Measurements from ENCODE around the gene USP20. TPM values are rescaled to one million over a fixed set of nuclear protein-coding genes. Genes with fewer than 3 reads are reported as not detected.

USP20 gene
- polyA plus RNA-seq, 1 of the 3 experiments (the other 2 are of a cell fraction) = 22.5 TPM

DNA sequence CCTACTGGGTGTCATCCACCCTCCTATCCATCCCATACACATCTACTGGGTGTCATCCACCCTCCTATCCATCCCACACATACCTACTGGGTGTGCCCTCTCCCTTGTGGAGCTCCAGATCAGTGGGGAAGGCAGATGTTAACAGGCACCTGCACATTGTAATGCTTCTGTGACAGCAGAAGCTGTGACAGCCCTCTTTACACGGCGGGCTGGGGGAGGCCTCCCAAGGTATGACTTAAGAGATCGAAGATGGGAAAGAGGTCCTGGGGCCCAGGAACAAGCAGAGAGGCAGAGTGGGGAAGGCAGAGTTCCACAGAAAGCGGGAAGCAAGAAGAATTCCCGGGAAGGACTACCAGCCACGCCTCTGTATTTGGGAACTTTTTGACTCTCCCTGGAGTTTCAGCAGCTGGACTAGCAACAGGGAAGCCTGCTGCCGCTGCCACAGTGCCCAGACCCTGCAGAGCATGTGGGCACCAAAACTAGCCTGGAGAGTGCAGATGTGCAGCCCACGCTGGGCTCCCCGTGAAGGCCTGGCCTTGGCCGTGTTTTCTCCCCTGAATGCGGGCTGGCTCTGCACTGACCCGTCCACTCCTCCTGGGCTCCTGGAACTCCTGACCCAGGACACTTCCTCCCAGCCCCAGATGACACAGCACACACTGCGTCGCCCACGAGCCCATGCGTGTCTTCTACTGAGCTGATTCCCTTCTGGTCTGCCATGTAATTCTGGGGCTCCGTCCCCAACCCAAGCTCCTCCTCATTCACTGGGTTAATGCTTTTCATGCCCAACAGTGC is 20.6 kb upstream of the USP20 start:
- H3K9me3 ChIP-seq = no peaks in the 10 kb centered on the region
- WGBS (ENCODE audit: low lambda C conversion rate) = 89% methylated on average over 15 of the region's 17 CpGs
- CTCF ChIA-PET = no interaction called here
- peaks cover 28 to 66% of the 10 kb centered on the region in 2 experiments for H3K36me3 ChIP-seq (replicated peaks in 1 of 2; ENCODE audit: control insufficient read depth in 1 of 2, insufficient read depth in 2 of 2, low read length in 1 of 2)
- H4K20me1 ChIP-seq (ENCODE audit: insufficient read depth) = no peaks in the 10 kb centered on the region
- peaks cover 4% of the 10 kb centered on the region; the same call in 1 of the 2 replicates for H3K79me2 ChIP-seq (ENCODE audit: insufficient read depth)
- H3K27ac ChIP-seq (ENCODE audit: low read depth in 2 of 2, low read length in 1 of 2) = no peak overlapping the region; a peak in 1 of 4 replicates
- H3K4me1 ChIP-seq (ENCODE audit: control insufficient read depth in 1 of 2, insufficient read depth in 2 of 2, low read depth in 1 of 2, low read length in 1 of 2) = no peaks in the 10 kb centered on the region; a peak in 1 of 4 replicates
- no peak overlapping the region for H2AFZ ChIP-seq (ENCODE audit: low read depth)
- H3F3A ChIP-seq (replicated peaks; ENCODE audit: insufficient read depth) = peaks cover 12% of the 10 kb centered on the region
- no peak overlapping the region for H3K9ac ChIP-seq
- H3K27me3 ChIP-seq (ENCODE audit: insufficient read depth) = no peaks in the 10 kb centered on the region
- DNase-seq = no peak
- H3K9me2 ChIP-seq = no peaks in the 10 kb centered on the region
- POLR2A ChIA-PET = interaction anchor here (0.8 to 1.0 kb wide), 2 partner anchors 9 to 11 kb away, joined by 3 read pairs; no protein-coding TSS in a partner anchor
- TF ChIP-seq CHD2 (IDR thresholded peaks at IDR 0.05; ENCODE audit: low read length, partially characterized antibody) = no peak
- TF ChIP-seq TCF12 (IDR thresholded peaks at IDR 0.05) = no peak
- TF ChIP-seq YY1 (IDR thresholded peaks at IDR 0.05; ENCODE audit: low read depth) = no peak
- no peak for TF ChIP-seq FOSL2 (IDR thresholded peaks at IDR 0.05; ENCODE audit: borderline replicate concordance, low read depth)
- TF ChIP-seq, protein P1, sequence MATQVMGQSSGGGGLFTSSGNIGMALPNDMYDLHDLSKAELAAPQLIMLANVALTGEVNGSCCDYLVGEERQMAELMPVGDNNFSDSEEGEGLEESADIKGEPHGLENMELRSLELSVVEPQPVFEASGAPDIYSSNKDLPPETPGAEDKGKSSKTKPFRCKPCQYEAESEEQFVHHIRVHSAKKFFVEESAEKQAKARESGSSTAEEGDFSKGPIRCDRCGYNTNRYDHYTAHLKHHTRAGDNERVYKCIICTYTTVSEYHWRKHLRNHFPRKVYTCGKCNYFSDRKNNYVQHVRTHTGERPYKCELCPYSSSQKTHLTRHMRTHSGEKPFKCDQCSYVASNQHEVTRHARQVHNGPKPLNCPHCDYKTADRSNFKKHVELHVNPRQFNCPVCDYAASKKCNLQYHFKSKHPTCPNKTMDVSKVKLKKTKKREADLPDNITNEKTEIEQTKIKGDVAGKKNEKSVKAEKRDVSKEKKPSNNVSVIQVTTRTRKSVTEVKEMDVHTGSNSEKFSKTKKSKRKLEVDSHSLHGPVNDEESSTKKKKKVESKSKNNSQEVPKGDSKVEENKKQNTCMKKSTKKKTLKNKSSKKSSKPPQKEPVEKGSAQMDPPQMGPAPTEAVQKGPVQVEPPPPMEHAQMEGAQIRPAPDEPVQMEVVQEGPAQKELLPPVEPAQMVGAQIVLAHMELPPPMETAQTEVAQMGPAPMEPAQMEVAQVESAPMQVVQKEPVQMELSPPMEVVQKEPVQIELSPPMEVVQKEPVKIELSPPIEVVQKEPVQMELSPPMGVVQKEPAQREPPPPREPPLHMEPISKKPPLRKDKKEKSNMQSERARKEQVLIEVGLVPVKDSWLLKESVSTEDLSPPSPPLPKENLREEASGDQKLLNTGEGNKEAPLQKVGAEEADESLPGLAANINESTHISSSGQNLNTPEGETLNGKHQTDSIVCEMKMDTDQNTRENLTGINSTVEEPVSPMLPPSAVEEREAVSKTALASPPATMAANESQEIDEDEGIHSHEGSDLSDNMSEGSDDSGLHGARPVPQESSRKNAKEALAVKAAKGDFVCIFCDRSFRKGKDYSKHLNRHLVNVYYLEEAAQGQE (IDR thresholded peaks at IDR 0.05; ENCODE audit: low read depth, low read length) = no peak
- TF ChIP-seq RFX5 (IDR thresholded peaks at IDR 0.05; ENCODE audit: low read length) = no peak
- TF ChIP-seq, protein P2, sequence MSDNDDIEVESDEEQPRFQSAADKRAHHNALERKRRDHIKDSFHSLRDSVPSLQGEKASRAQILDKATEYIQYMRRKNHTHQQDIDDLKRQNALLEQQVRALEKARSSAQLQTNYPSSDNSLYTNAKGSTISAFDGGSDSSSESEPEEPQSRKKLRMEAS (IDR thresholded peaks at IDR 0.05; ENCODE audit: low read depth) = no peak
- no peak for TF ChIP-seq USF2 (IDR thresholded peaks at IDR 0.05; ENCODE audit: borderline replicate concordance, low read depth, low read length)
- no peak for TF ChIP-seq FOXM1 (IDR thresholded peaks at IDR 0.05; ENCODE audit: low read depth)
- no peak for TF ChIP-seq SMC3 (IDR thresholded peaks at IDR 0.05; ENCODE audit: low read depth, low read length)
- no peak for TF ChIP-seq MXI1 (IDR thresholded peaks at IDR 0.05; ENCODE audit: low read depth, low read length)
- TF ChIP-seq EZH2phosphoT487 (IDR thresholded peaks at IDR 0.05; ENCODE audit: borderline replicate concordance, low read depth) = no peak
- no peak for TF ChIP-seq IRF3 (IDR thresholded peaks at IDR 0.05; ENCODE audit: low read depth, low read length)
- no peak for TF ChIP-seq ELF1 (IDR thresholded peaks at IDR 0.05)
- TF ChIP-seq JUND (IDR thresholded peaks at IDR 0.05) = no peak
- TF ChIP-seq, protein P3, sequence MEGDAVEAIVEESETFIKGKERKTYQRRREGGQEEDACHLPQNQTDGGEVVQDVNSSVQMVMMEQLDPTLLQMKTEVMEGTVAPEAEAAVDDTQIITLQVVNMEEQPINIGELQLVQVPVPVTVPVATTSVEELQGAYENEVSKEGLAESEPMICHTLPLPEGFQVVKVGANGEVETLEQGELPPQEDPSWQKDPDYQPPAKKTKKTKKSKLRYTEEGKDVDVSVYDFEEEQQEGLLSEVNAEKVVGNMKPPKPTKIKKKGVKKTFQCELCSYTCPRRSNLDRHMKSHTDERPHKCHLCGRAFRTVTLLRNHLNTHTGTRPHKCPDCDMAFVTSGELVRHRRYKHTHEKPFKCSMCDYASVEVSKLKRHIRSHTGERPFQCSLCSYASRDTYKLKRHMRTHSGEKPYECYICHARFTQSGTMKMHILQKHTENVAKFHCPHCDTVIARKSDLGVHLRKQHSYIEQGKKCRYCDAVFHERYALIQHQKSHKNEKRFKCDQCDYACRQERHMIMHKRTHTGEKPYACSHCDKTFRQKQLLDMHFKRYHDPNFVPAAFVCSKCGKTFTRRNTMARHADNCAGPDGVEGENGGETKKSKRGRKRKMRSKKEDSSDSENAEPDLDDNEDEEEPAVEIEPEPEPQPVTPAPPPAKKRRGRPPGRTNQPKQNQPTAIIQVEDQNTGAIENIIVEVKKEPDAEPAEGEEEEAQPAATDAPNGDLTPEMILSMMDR (IDR thresholded peaks at IDR 0.05) = no peak
- no peak for TF ChIP-seq NFIC (IDR thresholded peaks at IDR 0.05; ENCODE audit: borderline replicate concordance)
- no peak for TF ChIP-seq GABPA (IDR thresholded peaks at IDR 0.05; ENCODE audit: low read depth)
- no peak for TF ChIP-seq SIN3A (IDR thresholded peaks at IDR 0.05; ENCODE audit: borderline replicate concordance, low read depth, low read length)
- no peak for TF ChIP-seq NRF1 (IDR thresholded peaks at IDR 0.05; ENCODE audit: low read depth, low read length)
- no peak overlapping the region for H3K4me3 ChIP-seq (ENCODE audit: low read depth in 2 of 2, low read length in 1 of 2)
- no peak overlapping the region for H3K4me2 ChIP-seq
